Amniotic stem cell (primary cell): ENCODE measurements around the gene SMOC1.

Experiments used
- DNase-seq: peaks from one replicate; lab custom pipeline; 2025; lab: John Stamatoyannopoulos, UW

The SMOC1 gene

DNA sequence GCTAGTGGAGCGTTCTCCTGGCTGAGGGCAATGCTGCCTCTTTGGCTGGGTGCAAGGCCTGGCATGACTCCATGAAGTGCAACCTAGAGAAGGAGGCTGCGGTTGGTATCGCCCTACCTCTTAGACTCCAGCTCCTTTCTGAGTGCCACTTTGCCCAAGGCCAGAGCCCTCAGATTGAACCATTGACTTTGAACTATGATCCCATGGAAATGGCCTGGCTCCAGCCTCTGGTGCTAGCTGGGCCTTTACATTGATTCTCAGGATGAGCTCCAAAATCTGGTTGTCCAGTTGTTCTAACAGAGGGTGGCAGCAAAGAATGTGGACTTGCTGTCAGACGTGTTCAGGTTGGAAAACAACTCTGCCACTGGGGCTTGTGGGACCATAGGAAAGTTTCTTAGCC, 16.1 kb upstream of the SMOC1 start:
- no peak for DNase-seq

DNA sequence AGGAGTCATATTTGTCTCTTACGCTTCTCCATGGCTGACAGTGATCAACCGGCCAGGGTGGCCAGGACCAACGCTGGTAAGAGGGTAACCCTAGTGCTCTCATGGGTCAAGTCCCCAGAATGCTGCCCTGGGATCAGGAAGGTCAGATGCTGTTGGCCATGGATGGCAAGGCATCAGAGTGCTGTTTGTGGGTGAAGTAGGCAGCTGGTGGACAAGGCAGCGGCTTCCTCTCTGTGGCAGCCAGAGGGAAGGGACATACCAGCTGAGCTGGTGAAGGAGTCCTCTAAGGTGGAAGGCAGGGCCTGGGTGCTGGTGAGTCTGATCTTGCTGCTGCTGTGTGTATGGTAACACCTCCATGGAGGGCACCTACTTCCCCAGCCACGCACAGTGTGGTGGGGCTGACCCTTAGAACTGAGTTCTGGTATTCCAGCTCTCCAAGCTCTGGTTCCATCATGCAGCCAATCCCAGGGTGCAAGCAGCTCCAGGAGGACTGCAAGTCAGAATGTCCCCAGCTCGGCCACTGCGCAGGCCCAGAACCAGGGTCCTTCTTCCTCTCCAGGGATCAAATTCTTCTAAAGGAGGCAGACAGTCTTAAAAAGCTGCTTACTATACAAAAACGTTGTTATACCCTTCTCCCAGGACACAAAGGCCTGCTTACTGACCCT, 13.4 kb upstream of the SMOC1 start:
- DNase-seq, result no peak

DNA sequence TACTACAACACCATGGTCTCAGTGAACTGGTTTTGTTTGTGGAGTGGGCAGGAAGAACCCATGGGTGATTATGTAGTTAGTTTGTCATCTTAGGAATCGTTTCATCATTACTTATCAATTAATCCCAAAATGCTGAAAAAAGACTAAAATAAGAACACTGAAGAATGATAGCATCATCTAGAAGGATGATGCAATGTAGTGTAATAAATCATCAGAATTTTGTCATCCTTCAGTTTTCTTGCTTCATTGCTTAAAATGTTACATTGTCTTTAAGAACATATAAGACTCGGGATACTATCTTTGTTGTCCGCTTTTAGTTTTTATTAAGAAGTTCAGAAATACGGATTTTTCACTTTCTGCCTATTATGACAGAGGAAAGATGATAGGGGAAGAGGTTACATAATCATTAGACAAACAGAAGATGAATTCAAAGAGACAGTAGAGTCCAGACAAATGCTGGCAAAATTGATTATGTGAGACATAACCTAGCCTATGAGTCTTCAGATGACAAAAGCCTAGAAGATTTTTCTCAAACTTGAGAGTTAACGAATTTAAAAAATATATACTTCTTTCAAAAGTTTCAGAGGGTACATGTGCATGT, 10.8 kb upstream of the SMOC1 start:
- no peak for DNase-seq

DNA sequence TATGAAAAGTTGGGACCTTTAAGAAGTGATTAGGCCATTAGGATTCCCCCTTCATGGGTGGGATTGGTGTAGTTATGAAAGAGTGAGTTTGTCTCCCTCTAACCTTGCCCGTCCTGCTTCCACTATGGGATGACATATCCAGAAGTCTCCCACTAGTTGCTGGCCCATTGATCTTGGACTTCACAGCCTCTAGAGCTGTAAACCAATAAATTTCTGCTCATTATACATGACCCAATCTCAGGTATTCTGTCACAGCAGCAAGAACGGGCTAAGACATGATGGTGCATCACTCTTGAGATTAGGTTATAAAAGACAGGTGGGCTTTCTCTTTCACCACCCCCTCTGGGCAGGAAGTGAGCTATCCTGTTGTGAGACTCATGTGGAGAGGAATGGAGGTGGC, 8.6 kb upstream of the SMOC1 start:
- DNase-seq, result no peak

DNA sequence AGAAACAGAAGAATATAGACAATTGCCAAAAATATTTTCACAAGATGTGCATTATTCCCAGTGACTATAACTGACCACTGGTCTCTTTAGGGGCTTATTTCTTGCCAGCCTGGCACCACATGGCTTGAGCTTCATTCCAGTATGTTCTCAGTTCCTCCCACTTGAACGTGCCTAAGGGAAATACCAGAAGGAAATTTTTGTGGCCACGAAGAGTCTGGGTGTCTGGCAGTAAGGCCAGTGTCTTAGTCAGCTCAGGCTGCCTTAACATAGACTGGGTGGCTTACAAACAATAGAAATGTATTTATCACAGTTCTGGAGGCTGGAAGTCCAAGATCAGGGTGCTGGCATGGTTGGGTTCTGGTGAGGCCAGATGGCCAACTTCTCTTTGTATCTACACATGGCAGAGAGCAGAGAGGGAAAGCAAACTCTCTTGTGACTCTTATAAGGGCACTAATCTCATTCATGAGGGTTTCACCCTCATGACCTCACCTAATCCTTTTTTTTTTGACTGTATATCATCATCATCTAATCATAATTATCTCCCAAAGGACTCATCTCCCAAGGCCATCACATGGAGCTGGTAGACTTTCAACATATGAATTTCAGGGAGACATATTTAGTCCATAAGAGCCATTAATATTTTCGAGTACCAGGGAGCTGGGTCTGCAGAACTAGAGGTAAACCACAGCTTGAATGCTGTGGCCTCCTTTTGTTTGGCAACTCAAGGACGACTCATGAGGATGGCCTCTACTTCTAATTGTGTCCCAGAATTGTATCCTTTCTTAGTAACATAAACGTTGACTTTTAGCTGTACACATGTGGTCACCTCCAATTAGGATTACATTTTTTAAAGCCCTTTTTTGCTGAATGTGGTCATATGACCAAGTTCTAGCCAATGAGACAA, 5.1 kb upstream of the SMOC1 start:
- no peak for DNase-seq

DNA sequence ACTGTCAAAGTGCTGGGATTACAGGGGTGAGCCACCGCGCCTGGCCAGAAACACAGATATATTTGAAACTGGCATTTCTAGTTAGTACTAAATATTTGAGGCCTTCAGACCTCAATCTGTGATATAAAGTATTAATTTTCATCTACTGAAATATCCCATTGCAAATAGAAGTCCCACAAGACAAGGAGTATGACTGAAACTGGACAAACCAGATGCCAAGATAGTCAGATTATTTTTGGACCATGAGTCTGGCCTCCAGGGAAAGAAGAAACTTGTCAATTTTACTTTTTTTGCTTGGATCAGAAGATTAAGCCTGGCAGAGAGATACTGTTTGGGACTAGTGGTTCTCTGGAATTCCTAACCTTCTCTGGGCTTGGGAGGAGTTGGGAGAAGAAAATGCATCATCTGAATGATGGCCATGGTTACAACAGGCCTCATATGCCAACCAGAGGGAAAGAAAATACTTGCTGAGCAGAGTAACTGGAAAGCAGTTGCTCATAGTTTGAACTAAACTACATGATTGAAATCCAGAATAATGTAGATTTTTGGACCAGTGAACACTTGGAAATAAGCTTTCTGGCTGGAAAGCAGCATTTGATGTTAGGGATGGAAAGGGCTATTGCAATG, 2.9 kb upstream of the SMOC1 start:
- no peak for DNase-seq

DNA sequence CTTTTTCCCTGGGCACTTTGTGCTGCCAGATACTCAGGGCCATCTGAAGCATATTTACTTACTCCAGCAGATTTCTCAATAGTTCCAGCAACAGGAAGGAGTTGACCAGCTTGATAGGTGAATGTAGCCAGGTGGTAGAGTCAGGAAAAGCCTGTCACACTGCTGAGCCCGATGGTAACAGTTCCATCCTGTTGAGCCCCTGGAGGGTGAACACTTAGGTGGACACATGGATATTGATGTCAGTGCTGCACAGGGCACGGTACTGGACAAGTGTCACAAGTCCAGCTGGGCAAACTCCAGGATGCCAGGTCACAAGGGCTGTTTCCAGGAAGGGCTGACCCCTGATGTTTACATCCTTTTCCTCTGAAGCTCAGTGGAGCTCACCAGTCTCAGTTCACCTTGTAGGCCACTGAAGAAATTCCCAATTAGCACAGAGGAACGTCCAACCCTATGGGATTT, 2.3 kb upstream of the SMOC1 start:
- DNase-seq, result no peak

DNA sequence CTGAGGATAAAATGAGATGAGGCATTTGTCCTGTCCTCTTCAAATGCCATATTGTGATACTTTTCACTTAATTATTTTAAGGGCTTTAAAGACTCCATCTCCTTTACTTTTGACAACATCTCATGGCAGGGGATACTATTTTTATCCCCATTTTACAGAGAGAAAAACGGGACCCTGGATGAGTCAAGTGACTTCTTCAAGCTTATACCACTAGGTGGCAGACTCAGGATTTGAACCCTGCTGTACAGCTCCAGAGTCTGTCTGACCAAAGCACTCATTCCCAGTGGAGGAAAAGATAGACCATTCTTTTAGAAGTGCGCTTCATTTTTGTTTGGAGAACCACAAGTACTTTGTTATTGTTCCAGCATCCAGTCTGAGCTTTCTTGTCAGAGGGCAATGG, 1.7 kb upstream of the SMOC1 start:
- DNase-seq, result no peak

DNA sequence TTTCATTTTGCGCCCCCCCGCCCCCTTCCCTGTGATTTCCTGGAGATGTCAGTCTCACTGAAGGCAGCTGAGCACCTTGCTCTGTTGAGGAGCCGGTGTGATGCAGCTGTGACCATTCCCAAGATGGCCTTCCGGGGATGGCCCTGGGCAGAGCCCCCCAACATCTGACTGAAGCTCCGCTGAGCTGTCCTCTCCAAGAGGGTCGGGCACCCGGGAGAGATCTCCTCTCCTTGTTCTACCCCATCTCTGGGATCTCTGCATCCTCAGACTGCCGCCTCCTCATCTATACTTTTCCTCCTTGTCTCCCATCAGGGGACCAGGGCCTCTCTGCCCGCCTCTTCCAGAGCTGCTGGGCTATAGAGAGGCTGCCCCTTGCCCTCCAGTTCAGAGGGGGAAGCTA, 965 bp upstream of the SMOC1 start:
- DNase-seq, result no peak

DNA sequence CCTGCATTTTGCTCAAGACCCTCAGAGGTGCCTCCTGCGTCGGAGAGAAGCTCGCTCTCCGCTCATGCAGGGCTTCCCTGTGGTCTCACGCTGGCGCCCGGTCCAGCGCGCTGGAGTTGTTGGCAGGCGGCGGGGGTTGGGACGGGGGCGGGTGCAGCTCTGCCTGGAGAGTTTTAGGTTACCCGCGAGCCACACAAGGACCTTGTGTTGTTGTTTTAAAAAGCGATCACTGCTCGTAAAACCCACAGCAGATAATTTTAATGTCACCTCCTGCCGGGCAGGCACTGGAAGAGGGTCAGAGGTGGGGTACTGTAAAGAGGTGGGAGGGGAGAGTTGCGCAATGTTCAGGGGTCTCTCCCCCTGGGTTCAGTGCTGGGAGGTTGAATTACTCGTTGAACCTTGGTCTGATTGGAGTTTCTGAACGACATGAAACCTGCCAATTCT, 850 bp downstream of the SMOC1 start:
- no peak for DNase-seq

DNA sequence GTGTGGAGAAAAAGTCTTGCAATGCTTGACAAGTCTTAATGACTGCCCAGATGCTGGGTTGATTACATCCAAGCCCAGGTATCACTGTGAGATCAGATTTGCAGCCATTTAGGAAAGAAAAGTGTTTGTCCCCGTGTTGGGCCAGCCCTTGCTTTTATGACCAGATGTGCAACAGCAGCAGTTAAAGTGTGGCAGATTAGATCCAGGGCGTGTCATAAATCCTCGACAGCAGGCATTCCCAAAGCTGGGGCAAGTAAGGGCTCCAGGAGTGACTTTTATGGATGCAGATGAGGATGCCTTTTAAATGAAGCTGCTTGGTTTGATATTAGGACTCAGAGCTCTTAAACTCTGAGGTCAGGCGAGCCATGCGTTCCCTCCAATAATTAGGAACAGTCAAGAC, 1.7 kb downstream of the SMOC1 start:
- no peak for DNase-seq

DNA sequence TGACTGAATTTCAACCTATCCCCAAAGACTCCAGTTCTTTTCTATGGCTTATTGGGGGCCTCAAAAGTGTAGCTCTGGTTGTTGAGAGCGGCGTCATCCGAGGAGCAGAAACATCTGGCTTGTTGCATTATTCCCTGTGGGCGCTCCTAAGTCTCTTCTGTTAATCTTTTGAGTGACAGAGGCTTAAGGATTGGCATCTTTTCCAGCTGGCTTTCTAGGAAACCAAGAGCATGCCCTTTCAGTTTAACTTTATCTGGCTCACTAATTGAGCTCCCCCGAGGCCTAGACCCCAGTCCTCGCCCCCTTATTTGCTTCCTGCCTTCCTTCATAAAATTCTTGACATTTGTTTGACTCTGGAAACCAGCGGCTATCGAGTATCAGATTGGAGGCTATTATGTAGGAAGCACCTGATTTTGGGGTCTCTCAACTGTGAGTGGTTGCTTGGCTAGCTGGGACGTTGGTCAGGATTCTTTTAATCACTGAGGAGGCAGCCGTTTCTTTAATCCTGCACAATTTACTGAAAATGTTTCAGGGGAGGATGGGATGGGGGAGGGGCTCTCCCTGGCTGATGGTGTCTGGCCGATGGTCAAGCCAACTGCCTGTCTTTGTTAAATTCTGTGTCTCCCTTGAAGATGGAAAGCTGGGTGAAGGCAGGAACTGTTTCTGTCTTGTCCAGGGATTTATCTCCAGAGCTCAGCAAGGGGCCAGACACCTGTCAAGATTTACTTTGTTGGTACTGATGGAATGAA, 3.1 kb downstream of the SMOC1 start:
- DNase-seq, result no peak

DNA sequence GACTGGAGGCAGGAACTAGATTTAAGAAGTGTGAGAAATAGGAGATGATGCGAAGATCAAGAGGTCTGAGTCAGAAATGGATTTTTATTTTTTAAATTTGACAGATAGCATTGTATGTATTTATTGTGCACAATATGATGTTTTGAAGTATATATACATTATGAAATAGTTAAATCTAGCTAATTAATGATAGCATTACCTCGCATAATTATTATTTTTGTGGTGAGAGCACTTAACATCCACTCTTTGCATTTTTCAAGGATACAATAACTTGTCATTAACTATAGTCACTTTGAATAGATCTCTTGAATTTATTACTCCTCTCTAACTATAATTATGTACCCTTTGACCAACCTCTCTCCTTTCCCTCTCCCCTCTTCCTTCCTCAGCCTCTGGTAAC, 3.7 kb downstream of the SMOC1 start:
- no peak for DNase-seq

DNA sequence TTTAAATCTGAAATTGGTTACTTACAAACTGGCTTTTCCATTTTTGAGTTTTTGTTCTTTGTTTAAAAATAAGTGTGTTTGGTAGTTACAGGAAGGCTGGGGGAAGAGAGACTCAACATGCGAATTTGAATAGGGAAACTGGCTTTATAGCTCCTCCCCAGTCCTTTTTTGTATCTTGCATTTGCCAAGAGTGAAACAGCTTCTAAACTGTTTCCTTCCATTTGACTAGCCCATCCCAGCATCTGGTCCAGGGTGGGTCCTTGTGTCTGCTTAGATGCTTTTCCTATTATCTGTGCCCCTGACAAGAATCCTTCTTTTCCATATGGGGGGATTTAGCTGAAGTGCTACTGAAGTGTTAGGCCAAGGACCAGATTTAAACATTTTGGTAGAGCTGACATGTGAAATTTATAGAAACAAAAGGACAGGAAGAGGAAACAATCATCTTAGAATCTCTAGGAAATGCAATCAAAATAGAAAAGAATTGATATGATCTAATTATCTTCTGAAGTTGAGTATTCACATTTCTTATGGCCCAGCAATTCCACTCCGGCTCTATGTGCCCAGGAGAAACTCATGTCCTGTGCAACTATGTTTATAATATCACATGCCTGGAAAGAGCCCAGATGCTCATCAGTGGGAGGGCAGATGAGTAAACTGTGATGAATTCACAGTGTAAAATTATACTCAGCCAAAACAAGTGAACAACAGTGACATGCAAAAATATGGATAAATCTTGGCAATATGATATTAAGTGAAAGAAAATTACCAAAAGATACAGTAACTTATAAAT, 7.4 kb downstream of the SMOC1 start:
- DNase-seq, result no peak

DNA sequence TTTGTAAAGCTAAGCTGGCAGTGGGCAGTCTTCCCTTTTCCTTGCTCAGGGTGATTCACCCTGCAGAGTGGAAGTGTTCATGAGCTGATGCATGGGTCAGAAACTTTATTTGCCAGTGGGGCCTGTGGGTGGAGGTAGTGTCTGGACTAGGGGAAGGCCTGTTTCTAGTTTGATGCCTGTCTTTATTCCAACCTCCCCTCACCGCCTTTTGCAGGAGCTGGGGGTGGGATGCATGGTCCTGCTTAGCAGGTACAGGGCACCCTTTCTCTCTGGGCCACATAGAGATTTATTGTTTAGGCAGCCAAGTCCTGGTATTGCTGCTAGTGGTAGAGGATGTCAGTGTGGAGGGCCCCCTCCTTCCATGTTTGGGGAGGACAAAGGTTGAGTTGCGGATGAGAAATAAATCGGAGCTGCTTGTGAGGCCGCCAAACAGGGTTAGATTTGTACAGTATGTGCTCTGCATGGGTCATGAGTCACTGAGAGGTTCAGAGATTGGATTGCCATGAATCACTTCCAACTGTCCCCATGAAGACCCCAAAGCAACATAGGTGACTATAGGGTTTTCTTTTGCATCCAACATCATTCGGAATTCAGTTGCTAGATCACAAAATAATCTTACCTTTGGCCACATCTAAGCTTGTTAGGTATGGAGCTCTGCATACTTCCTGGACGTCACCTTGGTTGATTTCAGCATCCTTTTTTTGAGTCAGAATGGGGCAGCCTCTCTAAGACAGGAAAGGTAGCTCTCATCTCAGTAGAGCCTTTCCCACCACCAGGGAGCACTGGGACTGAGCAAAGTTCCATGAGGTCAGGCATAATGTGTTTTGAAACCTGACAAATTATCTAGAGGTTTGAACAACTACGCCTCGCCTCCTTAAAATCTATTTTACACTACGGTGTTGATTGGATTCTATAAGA, 8.8 kb downstream of the SMOC1 start:
- DNase-seq, result no peak

DNA sequence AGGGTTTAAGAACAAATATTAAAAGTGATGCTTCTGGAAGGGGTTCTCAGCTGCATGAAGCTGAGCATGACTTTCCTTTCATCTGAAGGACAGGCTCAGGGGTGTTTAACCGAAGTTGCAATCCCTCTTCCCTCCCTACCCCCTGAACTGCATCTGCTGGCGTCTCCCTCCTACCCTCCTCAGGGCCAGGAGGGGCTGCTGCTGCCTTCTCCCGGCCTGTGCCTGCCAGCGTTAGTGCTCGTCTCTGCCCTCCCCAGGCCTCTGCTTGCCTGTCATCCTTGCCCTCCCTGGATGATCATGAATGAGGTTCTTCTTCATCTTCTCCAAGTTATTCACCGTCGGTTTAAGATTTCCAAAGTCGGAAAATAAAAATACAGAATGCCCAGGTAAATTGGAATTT, 12.2 kb downstream of the SMOC1 start:
- DNase-seq, result no peak

DNA sequence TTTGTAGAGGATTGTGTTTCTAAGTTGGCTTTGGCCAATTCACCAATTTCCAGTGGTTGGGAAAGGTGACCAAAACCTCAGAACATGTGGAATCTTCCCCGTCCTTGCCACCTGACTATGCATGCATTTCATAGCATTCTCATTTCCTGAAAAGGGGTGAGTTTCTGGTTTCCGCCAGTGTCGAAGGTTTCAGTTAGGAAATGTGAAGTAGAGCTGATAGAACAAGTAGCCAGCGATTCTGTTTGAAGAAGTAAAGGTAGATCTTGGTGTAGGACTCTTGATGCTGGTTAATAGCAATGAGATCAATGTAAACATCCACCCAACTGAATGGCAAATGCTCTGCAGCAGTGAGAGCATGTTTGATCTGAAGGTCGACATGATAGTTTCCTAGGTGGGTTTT, 15.9 kb downstream of the SMOC1 start:
- no peak for DNase-seq

DNA sequence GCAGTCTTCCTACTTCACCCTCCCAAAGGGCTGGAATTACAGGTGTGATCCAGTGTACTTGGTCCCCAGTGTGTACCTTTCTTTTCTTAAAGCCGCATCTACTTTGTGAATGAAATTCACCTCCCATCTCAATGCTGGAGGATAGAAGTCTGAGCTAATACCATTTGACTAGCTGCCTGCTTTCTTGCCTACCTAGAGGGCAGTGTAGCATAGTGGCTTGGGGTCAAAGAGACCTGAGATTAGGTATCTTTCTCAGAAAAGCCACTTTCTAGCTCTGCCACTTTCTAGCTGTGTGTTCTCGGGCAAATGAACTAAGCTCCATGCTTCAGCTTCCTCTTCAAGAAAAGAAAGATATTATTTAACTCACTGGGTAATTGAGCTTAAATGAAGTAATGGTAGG, 16.9 kb downstream of the SMOC1 start:
- no peak for DNase-seq

DNA sequence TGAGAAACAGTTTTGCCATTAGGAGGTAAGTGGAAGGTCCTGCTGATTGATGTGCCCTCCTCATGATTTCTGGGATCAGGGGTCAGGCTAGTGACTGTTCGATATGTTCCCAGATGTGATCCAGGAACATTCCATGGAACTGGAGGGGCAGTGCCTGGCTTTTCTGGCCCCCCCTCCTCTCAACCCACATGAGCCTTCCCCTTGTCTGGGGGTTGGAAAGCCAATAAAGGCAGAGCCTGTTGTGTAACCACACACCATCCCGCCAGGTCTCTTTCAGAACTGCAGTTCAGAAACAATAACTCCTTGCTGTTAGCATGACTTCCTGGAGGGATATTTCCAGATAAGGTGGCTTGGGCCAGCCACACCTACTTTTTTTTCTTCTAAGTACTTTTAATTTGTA, 17.8 kb downstream of the SMOC1 start:
- DNase-seq, result no peak

DNA sequence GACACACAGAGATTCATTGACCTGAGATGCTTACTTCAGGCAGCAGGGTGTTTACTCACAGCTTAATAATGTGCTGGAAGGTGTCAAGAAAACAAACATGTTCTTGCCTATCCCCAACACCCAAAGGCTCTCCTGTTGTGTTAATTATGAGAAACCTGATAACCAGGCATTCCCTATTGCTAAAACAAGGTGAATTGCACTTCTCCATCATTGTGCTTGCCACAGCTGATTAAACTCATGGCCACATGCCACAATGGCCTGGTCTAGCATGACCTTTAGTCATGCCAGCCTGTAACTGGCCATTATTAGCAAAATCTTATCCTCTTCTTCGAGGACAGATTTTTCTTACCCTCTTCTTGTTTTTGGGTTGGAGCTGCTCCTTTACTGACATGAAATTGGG, 21.4 kb downstream of the SMOC1 start:
- no peak for DNase-seq
